B cell (primary cell): ENCODE results near the gene PMIS2.

Source experiments
- CTCF ChIP-seq: fragments of 200-600 bp; IDR thresholded peaks from one replicate; pipeline ENCODE4 v1.8.0; 2022; ENCODE audit warnings: antibody characterized with exemption, mild to moderate bottlenecking
- EZH2 ChIP-seq: IDR thresholded peaks from 2 replicates; pipeline ENCODE4 v1.6.1; 2012; ENCODE audit warnings: borderline replicate concordance, low read depth, mild to moderate bottlenecking, moderate library complexity, low read length; ENCODE audit not compliant: insufficient read depth, poor library complexity, severe bottlenecking

GRCh38 chr19:35565016-35565856 lies 20.7 kb upstream of the PMIS2 start:
- TF ChIP-seq EZH2: no peak
- no peak for TF ChIP-seq CTCF
